DOHH2 (cell line): ENCODE results near the gene IFI27L1.

Experiments used
- H3F3A ChIP-seq: fragments of 200-600 bp; sonication (generic), shearing (Covaris generic); 2 replicates; pipeline ENCODE4 v1.6.0; 2016; ENCODE audit warnings: antibody characterized with exemption, mild to moderate bottlenecking; ENCODE audit not compliant: control insufficient read depth, insufficient read depth
- H3K27ac ChIP-seq: fragments of 200-600 bp; sonication (generic); 2 replicates; pipeline ENCODE4 v1.5.1; 2014; ENCODE audit warnings: low read depth, mild to moderate bottlenecking, low read length, moderate library complexity
- H3K27me3 ChIP-seq: fragments of 200-600 bp; sonication (generic); 2 replicates; pipeline ENCODE4 v1.6.1; 2014; ENCODE audit warnings: mild to moderate bottlenecking, low read length, mixed read lengths; ENCODE audit not compliant: control insufficient read depth
- H3K36me3 ChIP-seq: fragments of 200-600 bp; sonication (generic); 2 replicates; pipeline ENCODE4 v1.6.1; 2014; ENCODE audit warnings: mild to moderate bottlenecking, low read length, moderate library complexity, mixed read lengths; ENCODE audit not compliant: control insufficient read depth
- H3K4me1 ChIP-seq: fragments of 200-600 bp; sonication (generic); 2 replicates; pipeline ENCODE4 v1.6.1; 2014; ENCODE audit warnings: mild to moderate bottlenecking, low read length, mixed read lengths; ENCODE audit not compliant: control insufficient read depth
- H3K4me2 ChIP-seq: fragments of 200-600 bp; sonication (generic); 2 replicates; pipeline ENCODE4 v1.6.0; 2014; ENCODE audit warnings: mild to moderate bottlenecking, low read length, moderate library complexity
- H3K4me3 ChIP-seq: fragments of 200-600 bp; sonication (generic); 2 replicates; pipeline ENCODE4 v1.5.1; 2014; ENCODE audit warnings: mild to moderate bottlenecking, low read length, mixed read lengths
- H3K79me2 ChIP-seq: fragments of 200-600 bp; sonication (generic); 2 replicates; pipeline ENCODE4 v1.6.1; 2014; ENCODE audit warnings: mild to moderate bottlenecking, low read length, mixed read lengths; ENCODE audit not compliant: control insufficient read depth
- H3K9me2 ChIP-seq: fragments of 200-600 bp; sonication (generic); replicated peaks from 2 replicates; pipeline ENCODE4 v1.6.1; 2014; ENCODE audit warnings: mild to moderate bottlenecking, low read length, mixed read lengths; ENCODE audit not compliant: control insufficient read depth
- H3K9me3 ChIP-seq: fragments of 200-600 bp; sonication (generic); 2 replicates; pipeline ENCODE4 v1.6.1; 2014; ENCODE audit warnings: antibody characterized with exemption, low read length, mixed read lengths; ENCODE audit not compliant: control insufficient read depth, insufficient read depth
- H4K20me1 ChIP-seq: fragments of 200-600 bp; sonication (generic); 2 replicates; pipeline ENCODE4 v1.6.0; 2014; ENCODE audit warnings: low read depth, mild to moderate bottlenecking, antibody characterized with exemption, low read length, moderate library complexity; ENCODE audit not compliant: control insufficient read depth, insufficient read depth
- CTCF ChIP-seq: fragments of 200-600 bp; sonication (generic); IDR thresholded peaks from one replicate; pipeline ENCODE4 v1.5.1; 2014; ENCODE audit warnings: antibody characterized with exemption, mild to moderate bottlenecking, low read depth, low read length; ENCODE audit not compliant: poor library complexity, severe bottlenecking
- EZH2phosphoT487 ChIP-seq: fragments of 200-600 bp; sonication (generic); IDR thresholded peaks from 2 replicates; pipeline ENCODE4 v1.6.1; 2017; ENCODE audit warnings: borderline replicate concordance, mild to moderate bottlenecking, antibody characterized with exemption, low read length, moderate library complexity, mixed read lengths

IFI27L1 gene

GRCh38 chr14:94145902-94146527, 64.9 kb downstream of the IFI27L1 start:
- Histone ChIP-seq H3K36me3 (no peaks in the 10 kb centered on the region), H3K4me1 (peaks cover 13% of the 10 kb centered on the region), H3K27me3 (no peaks in the 10 kb centered on the region), H3K4me2 (no peak overlapping the region), H3K79me2 (no peaks in the 10 kb centered on the region), H3K9me3 (no peaks in the 10 kb centered on the region), H3K27ac (no peak overlapping the region), H3F3A (no peaks in the 10 kb centered on the region), H3K9me2 (no peaks in the 10 kb centered on the region), H4K20me1 (no peaks in the 10 kb centered on the region), H3K4me3 (no peak overlapping the region)
- TF ChIP-seq EZH2phosphoT487 = no peak
- TF ChIP-seq CTCF = no peak
